Urinary bladder (tissue), 4 donors: ENCODE measurements around the gene SLC6A6. TPM values are rescaled to one million over a fixed set of nuclear protein-coding genes. Genes with fewer than 3 reads are reported as not detected.
"Not testable (repeated sequence)": the region's sequence is repeated elsewhere in the genome, so short reads cannot be mapped to it uniquely, and the experiment has no call there.

Source experiments
- DNase-seq: peaks from one replicate; pipeline ENCODE4 v3.0.0-alpha.2; 2015; ENCODE audit errors: extremely low spot score
- H3K27ac ChIP-seq: one replicate; pipeline ENCODE4 v1.5.1; 2013; ENCODE audit warnings: low read depth, mild to moderate bottlenecking, moderate library complexity
- H3K36me3 ChIP-seq: one replicate; pipeline ENCODE4 v1.6.1; 2013; ENCODE audit warnings: mild to moderate bottlenecking, moderate library complexity; ENCODE audit not compliant: insufficient read depth
- H3K4me1 ChIP-seq: one replicate; pipeline ENCODE4 v1.6.1; 2013; ENCODE audit warnings: mild to moderate bottlenecking, moderate library complexity; ENCODE audit not compliant: insufficient read depth
- H3K4me3 ChIP-seq: one replicate; pipeline ENCODE4 v1.5.1; 2013; ENCODE audit warnings: low read depth, low read length
- WGBS: extraction: QIAGEN DNeasy Blood & Tissue Kit; methylation state at CpG from one replicate; pipeline ENCODE4 v1.1.7; 2013; 5-methylcytosine and 5-hydroxymethylcytosine counted together
- polyA plus RNA-seq: library from polyadenylated mRNA; stranded (reverse); fragments of 200-250 nt; gene quantifications from one replicate; pipeline ENCODE4 v1.2.3, GENCODE V29; 2013
- total RNA-seq: library from RNA; depleted of rRNA; stranded (reverse); fragments of >200 nt; gene quantifications from one replicate; pipeline ENCODE4 v1.2.3, GENCODE V29; 2014
- donor health status: healthy with polysubstance abuse.
- donor health status: healthy.

The SLC6A6 gene
- total and polyA plus RNA-seq, 2 donors, result 8.0 to 9.2 TPM

DNA sequence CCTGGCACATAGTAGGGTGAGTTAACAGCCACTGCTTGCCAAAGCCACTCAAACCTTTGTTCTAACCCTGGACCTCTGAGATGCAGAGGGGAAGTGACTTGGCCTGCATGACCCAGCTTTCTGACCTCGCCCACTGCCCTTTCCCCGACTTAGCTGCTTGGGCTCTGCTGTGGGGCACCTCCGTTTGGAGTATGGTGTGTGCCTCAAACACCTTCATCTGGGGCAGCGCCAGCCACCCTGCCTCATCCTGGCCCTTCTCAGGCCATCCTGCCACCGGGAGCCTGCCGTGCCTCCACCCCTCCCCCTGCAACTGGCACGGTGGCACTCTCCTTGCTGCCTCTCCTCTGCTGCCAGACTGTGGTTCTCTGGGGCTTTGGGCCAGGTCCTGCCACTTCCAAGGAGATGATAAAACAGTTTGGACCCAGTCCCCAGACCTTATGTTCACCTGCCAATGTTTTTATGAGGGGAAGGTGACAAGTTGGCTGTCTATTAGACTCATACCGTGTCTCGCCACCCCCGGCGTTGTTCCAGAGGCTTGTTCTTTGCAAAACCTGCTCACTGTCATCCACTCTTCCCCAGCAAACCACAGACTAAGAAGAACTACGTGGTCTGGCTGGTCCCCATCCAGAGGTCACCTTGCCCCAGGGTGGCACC is 32.2 kb downstream of the SLC6A6 start:
- Histone ChIP-seq H3K4me3 (no peak overlapping the region), H3K36me3 (no peaks in the 10 kb centered on the region), H3K4me1 (peaks cover 2% of the 10 kb centered on the region), H3K27ac (no peak overlapping the region)
- 60% methylated on average over 12 of the region's 12 CpGs for WGBS
- DNase-seq, result no peak

DNA sequence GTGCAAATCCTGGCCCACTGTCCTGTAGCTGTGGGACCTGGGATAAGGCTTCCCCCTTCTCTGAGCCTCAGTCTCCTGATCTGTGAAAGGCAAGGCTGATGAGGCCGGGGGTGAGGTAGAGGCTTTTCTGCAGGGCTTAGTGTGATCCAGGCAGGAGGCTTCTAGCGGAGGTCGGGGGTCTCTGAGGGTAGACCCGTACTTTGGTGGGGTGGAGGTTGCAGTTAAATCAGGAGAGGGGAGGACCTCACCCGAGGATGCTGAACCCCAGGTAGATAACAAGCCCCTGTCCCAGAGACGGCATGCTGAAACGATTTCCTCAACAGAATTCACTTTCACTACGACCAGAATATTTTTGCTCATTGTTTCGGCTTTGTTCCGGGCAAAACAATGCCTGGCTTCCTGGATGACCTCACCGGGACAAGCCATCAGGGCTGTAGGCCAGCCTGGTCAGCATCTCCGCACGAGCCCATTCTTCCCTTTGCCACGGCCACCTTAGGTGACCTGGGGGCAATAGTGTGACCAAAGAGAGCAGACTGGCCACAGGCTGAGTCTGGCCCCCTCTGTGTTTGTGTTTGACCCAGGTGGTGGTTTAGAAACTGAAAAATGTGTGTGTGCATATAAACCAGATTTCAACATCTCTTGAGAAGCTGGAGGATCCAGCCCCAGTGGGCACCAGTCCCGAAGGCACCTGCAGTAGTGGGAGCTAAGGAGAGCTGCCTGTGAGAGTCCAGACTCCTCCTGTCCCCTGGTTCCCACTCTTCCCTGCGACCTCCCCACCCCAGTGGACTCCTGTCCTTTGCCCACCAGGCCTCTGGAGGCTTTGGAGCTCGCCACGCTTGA is 33.0 kb downstream of the SLC6A6 start:
- no peak overlapping the region for H3K27ac ChIP-seq
- DNase-seq, result no peak
- H3K36me3 ChIP-seq, result no peaks in the 10 kb centered on the region
- no peak overlapping the region for H3K4me3 ChIP-seq
- WGBS, result 83% methylated on average over 18 of the region's 18 CpGs
- H3K4me1 ChIP-seq, result peaks cover 2% of the 10 kb centered on the region

DNA sequence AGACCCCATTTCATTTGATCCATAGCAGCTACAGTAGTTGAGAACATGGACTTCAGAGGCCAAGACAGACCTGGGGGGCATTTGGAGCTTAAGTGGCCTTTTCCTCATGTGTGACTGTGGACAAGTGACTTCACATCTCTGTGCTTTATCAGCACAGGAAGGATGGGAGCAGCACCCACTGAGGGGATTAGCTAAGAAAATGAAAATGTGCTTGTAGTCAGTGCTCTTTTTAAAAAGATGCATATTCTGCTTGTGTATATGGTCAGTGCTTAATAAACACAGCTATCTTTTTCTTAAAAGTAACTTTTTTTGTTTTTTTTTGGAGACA is 34.5 kb downstream of the SLC6A6 start:
- peaks cover 2% of the 10 kb centered on the region for H3K4me1 ChIP-seq
- no peak for DNase-seq
- H3K27ac ChIP-seq, result no peak overlapping the region

DNA sequence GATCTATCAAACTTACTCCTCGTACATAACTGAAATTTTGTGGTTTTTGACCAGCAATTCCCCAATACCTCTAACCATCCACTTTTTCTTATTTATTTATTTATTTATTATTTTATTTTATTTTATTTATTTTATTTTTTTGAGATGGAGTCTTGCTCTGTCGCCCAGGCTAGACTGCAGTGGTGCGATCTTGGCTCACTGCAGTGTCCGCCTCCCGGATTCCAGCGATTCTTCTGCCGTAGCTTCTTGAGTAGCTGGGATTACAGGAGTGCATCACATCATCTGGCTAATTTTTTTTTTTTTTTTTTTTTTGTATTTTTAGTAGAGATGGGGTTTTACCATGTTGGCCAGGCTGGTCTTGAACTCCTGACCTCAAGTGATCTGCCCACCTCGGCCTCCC is 35.3 kb downstream of the SLC6A6 start:
- H3K36me3 ChIP-seq, DNase-seq, H3K27ac ChIP-seq, H3K4me1 ChIP-seq, H3K4me3 ChIP-seq: not testable (repeated sequence)
- whole genome bisulfite sequencing, result 94% methylated on average over 8 of the region's 8 CpGs

More for the DNA sequence above, 34.5 kb downstream of the SLC6A6 start:
- Histone ChIP-seq H3K36me3 (no peaks in the 10 kb centered on the region), H3K4me3 (no peak overlapping the region)

DNA sequence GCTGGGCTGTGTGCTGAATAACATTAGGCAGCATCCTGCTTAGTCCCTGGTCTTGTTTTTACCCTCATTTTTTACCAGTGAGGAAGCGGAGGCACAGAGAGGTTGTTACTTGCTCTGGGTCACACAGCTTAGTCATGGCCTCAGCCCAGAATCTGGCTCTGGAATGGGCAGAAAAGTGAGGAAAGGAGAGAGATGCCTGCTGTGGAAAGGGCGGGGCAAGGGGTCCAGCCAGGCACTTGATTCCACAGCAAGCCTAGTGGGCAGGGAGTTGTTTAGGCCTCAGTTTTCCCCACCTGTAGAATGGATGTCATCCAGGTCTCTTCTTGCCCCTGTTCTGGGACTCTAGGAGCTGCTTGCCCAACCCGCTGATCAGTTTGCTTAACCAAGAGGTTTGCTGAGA is 35.9 kb downstream of the SLC6A6 start:
- no peaks in the 10 kb centered on the region for H3K4me1 ChIP-seq
- H3K36me3 ChIP-seq, result no peaks in the 10 kb centered on the region
- H3K4me3 ChIP-seq, result no peak overlapping the region
- DNase-seq, result no peak
- no peak overlapping the region for H3K27ac ChIP-seq
- 98% methylated on average over 3 of the region's 3 CpGs for WGBS

DNA sequence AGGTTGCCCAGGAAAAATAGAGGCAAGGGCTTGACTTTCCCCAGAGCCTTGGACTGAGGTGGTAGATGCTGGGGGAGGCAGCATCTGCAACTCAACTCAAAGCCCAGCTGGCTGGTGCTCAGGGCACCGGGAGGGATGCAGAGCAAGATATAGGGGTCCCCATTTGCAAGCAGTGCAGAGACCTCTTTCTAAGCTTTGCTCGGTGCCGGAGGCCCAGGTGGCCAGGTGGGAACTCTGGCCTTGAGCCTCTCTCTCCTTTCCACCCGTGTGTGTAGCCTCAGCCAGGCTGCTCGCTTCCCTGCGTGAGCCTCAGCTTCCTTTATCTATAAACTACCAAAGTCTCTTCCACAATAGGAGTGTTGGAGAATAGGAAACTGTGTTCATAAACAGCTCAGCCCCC is 36.5 kb downstream of the SLC6A6 start:
- no peak for DNase-seq
- H3K36me3 ChIP-seq, result no peaks in the 10 kb centered on the region
- WGBS, result 56% methylated on average over 6 of the region's 6 CpGs
- H3K4me3 ChIP-seq, result no peak overlapping the region
- no peaks in the 10 kb centered on the region for H3K4me1 ChIP-seq
- no peak overlapping the region for H3K27ac ChIP-seq

DNA sequence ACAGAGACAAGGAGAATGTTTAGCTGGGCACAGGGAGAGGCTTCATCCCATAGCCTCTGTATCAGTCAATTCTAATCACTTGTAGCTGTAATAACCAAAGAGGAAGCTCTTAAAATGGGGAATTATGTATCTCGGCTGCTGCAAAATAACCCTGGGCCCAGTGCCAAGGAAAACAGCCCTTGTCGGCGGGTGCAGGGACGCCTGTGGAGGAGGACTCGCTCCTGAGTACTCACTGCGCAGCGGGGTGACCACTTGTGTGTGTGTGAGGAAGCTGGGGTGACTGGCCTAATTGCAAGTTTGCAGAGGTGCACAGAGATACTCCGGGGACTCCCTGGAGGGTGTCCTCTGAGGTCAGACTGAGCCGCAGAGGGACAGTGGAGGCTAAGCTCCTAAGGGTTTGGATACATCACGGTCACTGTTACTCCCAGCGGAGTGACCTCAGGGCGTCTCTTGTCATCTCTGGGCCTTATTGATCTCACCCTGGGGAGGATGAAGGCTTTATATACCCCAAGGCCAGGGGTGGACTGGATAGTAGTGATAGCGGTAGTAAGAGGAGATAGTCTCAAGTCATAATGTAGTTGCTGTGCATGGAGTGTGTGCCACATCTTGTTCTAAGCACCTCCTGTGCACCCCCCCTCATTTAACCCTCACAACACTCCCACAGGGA is 37.2 kb downstream of the SLC6A6 start:
- peak; percentile 65 for DNase-seq
- 44% methylated on average over 13 of the region's 13 CpGs for WGBS
- Histone ChIP-seq H3K4me3 (no peak overlapping the region), H3K27ac (no peak overlapping the region), H3K36me3 (no peaks in the 10 kb centered on the region), H3K4me1 (no peaks in the 10 kb centered on the region)

DNA sequence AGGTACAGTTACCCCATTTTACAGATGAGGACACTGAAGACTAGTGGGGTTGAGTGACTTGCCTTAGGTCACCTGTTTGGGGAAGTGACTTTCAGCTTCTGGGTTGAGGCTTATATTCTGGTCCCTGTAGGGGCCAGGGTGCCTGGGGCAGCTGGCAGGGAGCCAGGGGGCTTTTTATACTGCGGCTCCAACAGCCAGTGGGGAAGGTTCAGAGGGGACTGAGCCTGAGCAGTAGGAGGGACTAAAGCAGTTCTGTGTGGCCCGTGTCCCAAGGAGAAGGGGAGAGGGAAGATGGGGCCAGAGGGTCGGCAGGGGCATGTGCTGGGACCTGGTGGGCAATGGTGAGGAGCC is 37.7 kb downstream of the SLC6A6 start:
- no peaks in the 10 kb centered on the region for H3K4me1 ChIP-seq
- no peaks in the 10 kb centered on the region for H3K36me3 ChIP-seq
- DNase-seq, result no peak
- H3K27ac ChIP-seq, result no peak overlapping the region
- WGBS, result 79% methylated on average over 3 of the region's 3 CpGs
- H3K4me3 ChIP-seq, result no peak overlapping the region

DNA sequence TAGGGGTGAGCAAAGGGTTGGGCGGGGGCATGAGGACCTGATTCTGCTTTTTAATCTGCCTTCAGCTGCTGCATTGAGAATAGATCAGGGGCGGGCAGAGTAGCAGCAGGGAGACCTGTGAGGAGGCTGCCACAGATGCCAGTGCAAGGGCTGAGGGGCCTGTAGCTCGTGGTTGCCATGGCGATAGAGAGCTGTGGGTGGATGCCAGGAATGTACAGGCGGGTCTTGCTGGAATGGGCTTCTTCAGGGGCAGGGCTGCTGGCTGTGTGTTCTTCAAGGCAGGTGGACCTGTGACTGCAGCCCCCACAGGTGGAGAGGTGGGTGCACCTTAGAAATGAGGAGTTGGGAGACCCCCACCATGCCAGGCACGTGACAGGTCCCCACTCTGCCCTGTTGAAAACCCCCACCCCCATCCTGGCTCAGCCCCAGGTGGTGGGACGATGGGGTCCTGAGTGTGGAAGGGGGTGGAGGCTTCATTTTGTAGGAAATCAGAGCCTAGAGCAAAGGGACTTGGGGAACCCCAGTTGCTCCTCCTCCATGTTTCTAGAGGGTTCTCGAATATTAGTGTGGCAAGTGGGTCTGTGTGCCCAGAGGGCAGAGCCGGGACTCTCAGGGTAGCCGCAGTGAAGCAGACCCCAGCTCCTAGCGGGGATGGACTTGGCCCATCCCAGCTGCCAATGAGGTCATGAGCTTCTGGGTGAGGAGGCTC is 38.3 kb downstream of the SLC6A6 start:
- DNase-seq, result no peak
- no peaks in the 10 kb centered on the region for H3K36me3 ChIP-seq
- 79% methylated on average over 11 of the region's 11 CpGs for WGBS
- H3K4me1 ChIP-seq, result no peaks in the 10 kb centered on the region
- H3K27ac ChIP-seq, result no peak overlapping the region
- H3K4me3 ChIP-seq, result no peak overlapping the region

DNA sequence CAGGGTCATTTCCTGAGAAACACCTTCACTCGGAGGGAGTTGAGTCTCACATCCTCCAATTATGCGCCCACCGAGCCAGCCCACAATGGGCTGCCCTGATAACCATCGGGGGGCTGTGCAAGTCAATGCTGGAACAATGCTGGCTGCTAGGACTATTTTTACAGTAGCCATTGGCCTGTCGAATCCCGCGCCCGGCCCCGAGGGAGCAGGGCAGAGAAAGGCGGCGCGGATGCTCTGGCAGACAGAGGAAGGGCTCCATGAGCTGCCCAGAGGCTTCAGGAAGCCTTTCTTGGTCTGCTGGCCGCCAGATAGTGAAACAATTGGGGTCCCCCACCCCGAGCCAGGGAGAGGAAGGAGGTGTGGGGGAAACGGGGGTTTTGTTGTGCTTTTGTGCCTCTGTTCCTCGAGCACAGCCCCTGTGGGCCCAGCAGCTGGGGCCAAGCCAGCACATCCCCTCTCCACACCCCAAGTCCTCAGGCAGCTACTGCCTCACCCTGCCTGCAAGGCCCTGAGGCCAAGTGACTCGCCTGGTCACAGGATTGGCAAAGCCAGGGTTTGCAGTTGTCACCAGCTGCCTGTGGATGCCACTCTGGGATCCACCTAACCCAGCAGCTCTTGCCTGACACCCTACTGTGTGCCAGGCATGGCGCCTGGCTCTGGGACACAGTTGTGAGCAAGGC is 39.0 kb downstream of the SLC6A6 start:
- WGBS, result 85% methylated on average over 18 of the region's 18 CpGs
- no peaks in the 10 kb centered on the region for H3K4me1 ChIP-seq
- H3K27ac ChIP-seq, result no peak overlapping the region
- H3K4me3 ChIP-seq, result no peak overlapping the region
- DNase-seq, result no peak
- no peaks in the 10 kb centered on the region for H3K36me3 ChIP-seq

DNA sequence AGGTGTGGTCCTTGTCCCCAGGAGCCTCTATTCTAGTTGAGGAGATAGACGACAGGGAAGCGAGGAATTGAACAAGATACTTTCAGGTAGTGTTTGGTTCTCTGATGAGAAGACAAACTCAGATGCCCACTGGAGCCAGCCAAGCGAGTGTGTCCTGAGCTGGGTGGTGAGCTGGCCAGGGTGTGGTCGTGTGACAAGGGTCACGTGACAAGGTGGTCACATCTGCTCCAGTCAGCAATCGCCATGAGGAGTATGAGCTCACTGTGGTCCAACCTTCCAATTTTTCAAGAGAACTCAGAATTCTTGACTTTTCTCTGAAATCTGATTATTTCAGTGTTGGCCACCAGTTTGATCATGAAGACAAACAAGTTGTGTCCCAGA is 39.5 kb downstream of the SLC6A6 start:
- Histone ChIP-seq H3K36me3 (no peaks in the 10 kb centered on the region), H3K4me1 (no peaks in the 10 kb centered on the region), H3K4me3 (no peak overlapping the region), H3K27ac (no peak overlapping the region)
- WGBS, result 93% methylated on average over 6 of the region's 6 CpGs
- DNase-seq, result no peak

DNA sequence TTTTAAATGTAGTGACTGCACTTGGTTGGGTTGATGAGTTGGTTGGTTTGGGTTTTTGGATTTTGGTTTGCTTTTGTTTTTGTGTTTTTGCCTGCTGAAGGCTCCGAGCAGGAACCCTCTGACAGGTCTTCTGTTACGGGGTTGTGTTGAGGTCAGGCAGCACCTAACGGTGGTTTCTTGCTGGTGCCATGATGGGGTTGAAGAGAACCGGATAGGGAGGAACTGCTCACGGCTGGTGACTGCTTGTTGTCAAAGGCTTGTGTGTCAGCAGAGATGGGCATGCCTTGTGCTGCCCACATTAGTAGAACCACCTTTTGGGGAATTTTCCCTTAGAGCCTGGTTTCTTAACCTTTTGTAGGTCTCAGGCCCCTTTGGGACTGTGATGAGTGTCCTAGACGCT is 42.0 kb downstream of the SLC6A6 start:
- WGBS, result 96% methylated on average over 6 of the region's 6 CpGs
- no peak overlapping the region for H3K4me3 ChIP-seq
- DNase-seq, result no peak
- H3K36me3 ChIP-seq, result no peaks in the 10 kb centered on the region
- H3K27ac ChIP-seq, result no peak overlapping the region
- H3K4me1 ChIP-seq, result no peaks in the 10 kb centered on the region

DNA sequence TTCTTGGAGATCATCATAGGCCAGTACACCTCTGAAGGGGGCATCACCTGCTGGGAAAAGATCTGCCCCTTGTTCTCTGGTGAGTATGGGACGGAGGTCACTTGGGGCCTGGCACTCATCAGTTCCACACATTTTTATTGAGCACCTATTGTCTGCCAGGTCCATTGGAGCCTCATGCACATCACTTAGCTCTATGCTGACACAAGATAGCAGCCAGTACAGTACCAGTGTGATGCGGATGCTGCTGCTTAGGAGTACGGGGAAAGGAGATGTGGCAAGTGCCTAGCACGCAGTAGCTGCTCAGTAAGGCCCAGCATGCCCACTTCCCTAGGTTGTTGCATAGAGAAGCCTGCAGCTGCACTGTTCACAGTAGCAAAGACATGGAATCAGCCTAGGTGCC is 43.4 kb downstream of the SLC6A6 start:
- H3K4me1 ChIP-seq, result no peaks in the 10 kb centered on the region
- DNase-seq, result no peak
- 97% methylated on average over 4 of the region's 4 CpGs for WGBS
- no peak overlapping the region for H3K27ac ChIP-seq
- no peak overlapping the region for H3K4me3 ChIP-seq
- H3K36me3 ChIP-seq, result no peaks in the 10 kb centered on the region
